Measurements from ENCODE around the gene TAF6.

DNA sequence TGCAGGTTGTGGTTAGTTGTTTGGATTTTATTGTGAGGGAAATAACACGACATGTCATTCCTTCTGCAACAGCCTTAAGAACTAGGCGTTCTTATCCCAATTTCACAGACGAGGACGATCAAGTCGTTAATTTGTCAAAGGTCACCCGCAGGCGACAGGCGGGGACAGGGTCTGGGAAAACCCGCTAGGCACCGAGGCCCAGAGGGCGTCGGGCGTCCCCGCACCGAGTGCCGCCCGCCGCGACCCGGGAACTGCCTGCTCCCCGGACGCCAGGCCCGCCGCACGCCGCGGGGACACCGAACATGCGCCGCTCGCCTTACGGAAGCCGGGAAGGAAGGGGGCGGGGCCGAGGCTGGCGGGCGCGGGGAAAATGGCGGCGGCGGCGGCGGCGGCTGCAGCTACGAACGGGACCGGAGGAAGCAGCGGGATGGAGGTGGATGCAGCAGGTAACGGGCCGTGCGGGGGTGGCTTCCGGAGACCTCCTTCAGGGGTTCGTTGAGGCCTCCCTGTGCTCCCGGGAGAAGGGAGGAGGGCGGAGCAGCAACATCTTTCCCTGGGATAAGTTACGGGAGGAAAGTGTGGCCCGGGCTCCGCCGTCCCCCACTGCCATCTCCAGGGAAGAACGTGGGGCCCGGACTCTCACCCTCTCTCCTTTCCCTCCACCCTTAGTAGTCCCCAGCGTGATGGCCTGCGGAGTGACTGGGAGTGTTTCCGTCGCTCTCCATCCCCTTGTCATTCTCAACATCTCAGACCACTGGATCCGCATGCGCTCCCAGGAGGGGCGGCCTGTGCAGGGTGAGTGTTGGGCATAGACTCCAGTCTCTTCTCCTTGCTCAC is 30.3 kb downstream of the TAF6 start, which contains the start of gene COPS6:
- TF ChIP-seq, protein P1, sequence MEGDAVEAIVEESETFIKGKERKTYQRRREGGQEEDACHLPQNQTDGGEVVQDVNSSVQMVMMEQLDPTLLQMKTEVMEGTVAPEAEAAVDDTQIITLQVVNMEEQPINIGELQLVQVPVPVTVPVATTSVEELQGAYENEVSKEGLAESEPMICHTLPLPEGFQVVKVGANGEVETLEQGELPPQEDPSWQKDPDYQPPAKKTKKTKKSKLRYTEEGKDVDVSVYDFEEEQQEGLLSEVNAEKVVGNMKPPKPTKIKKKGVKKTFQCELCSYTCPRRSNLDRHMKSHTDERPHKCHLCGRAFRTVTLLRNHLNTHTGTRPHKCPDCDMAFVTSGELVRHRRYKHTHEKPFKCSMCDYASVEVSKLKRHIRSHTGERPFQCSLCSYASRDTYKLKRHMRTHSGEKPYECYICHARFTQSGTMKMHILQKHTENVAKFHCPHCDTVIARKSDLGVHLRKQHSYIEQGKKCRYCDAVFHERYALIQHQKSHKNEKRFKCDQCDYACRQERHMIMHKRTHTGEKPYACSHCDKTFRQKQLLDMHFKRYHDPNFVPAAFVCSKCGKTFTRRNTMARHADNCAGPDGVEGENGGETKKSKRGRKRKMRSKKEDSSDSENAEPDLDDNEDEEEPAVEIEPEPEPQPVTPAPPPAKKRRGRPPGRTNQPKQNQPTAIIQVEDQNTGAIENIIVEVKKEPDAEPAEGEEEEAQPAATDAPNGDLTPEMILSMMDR (IDR thresholded peaks at IDR 0.05): no peak
- peak in 1 of 2 donors; percentile 8 for TF ChIP-seq POLR2A (IDR thresholded peaks at IDR 0.05)
